HCT116 (cell line): ENCODE data around the gene SLC24A3. TPM values are rescaled to one million over a fixed set of nuclear protein-coding genes. Genes with fewer than 3 reads are reported as not detected.

Experiments
- ATAC-seq: fragments of 200-7000 bp; cut with Tn5 transposase; 2 replicates; pipeline ENCODE4 v1.9.1; 2020; ENCODE audit warnings: mild to moderate bottlenecking, moderate library complexity
- BruUV-seq: library from RNA; stranded (reverse); fragments of 400-500 nt; replicated peaks from 2 replicates; lab custom pipeline; 2021; lab: Mats Ljungman, UMichigan
- CTCF ChIA-PET: fragments of 300-600 bp; sonication (Branson Sonifier 250); formaldehyde crosslinking; loops from one replicate; lab custom pipeline; 2021; ENCODE audit warnings: antibody characterized with exemption; lab: Charles Lee
- POLR2A ChIA-PET: fragments of 300-600, 350-600 bp; sonication (Branson Sonifier 250); formaldehyde crosslinking; loops from one replicate; lab custom pipeline; 2021; ENCODE audit warnings: antibody characterized with exemption; lab: Charles Lee
- RAD21 ChIA-PET, 2 experiments: fragments of 300-600 bp; sonication (Branson Sonifier 250); formaldehyde crosslinking; loops; one replicate each; lab custom pipeline; 2023; ENCODE audit warnings: low total read pairs in 2 of 2; ENCODE audit not compliant: uncharacterized antibody in 2 of 2, unreplicated experiment in 2 of 2, low non-redundant PET in 1 of 2; lab: Charles Lee
- DNase-seq: peaks from one replicate; pipeline ENCODE4 v3.0.0-alpha.2; 2010; ENCODE audit warnings: low read depth, low spot score
- H2AFZ ChIP-seq: fragments of 200-600 bp; shearing (Covaris generic), sonication (generic); 2 replicates; pipeline ENCODE4 v1.6.1; 2017; ENCODE audit warnings: low read depth, mixed run types, mixed read lengths, antibody characterized with exemption, low read length; ENCODE audit not compliant: poor library complexity, severe bottlenecking
- H3K27ac ChIP-seq: 2 replicates; pipeline ENCODE4 v1.5.1; 2012; ENCODE audit warnings: low read depth, low read length
- H3K27me3 ChIP-seq: fragments of 200-600 bp; sonication (generic); 2 replicates; pipeline ENCODE4 v1.6.1; 2016; ENCODE audit warnings: mixed run types, low read length, mixed read lengths; ENCODE audit not compliant: insufficient read depth
- H3K36me3 ChIP-seq, 2 experiments: fragments of 200-500 bp in 1 of 2; fragments of 200-600 bp in 1 of 2; sonication (Bioruptor generic) in 1 of 2; sonication (generic) in 1 of 2; 2 replicates each; pipeline versions ENCODE4 v1.5.1 to v1.6.1; 2014 to 2016; ENCODE audit warnings: low read length in 2 of 2, inconsistent platforms in 1 of 2, mixed read lengths in 1 of 2, mixed run types in 1 of 2; ENCODE audit not compliant: insufficient read depth in 2 of 2, control insufficient read depth in 1 of 2
- H3K4me1 ChIP-seq, 2 experiments: fragments of 200-600 bp in 1 of 2; sonication (generic) in 1 of 2; 2 replicates each; pipeline versions ENCODE4 v1.5.1 to v1.6.1; 2012 to 2017; ENCODE audit warnings: low read length in 2 of 2, inconsistent platforms in 1 of 2, mild to moderate bottlenecking in 1 of 2, mixed read lengths in 1 of 2, mixed run types in 1 of 2, moderate library complexity in 1 of 2; ENCODE audit not compliant: insufficient read depth in 2 of 2, control insufficient read depth in 1 of 2
- H3K4me2 ChIP-seq: fragments of 200-600 bp; sonication (generic); 2 replicates; pipeline ENCODE4 v1.6.1; 2017; ENCODE audit warnings: mixed run types, low read length, mixed read lengths
- H3K4me3 ChIP-seq, 2 experiments: fragments of 200-600 bp in 1 of 2; sonication (generic) in 1 of 2; replicated peaks in 1 of 2; 2 replicates each; pipeline ENCODE4 v1.5.1; 2011 to 2016; ENCODE audit warnings: low read length in 2 of 2, control low read depth in 1 of 2, low read depth in 1 of 2, mild to moderate bottlenecking in 1 of 2, mixed read lengths in 1 of 2, mixed run types in 1 of 2
- H3K79me2 ChIP-seq: fragments of 200-600 bp; sonication (generic); 2 replicates; pipeline ENCODE4 v1.6.1; 2017; ENCODE audit warnings: mild to moderate bottlenecking, mixed run types, low read length, moderate library complexity, mixed read lengths; ENCODE audit not compliant: insufficient read depth
- H3K9ac ChIP-seq: fragments of 200-600 bp; sonication (generic); 2 replicates; pipeline ENCODE4 v1.6.1; 2016; ENCODE audit warnings: low read length, mixed read lengths
- H3K9me2 ChIP-seq: fragments of 200-600 bp; sonication (generic), shearing (Covaris generic); 2 replicates; pipeline ENCODE4 v1.6.1; 2017; ENCODE audit warnings: mixed run types, mild to moderate bottlenecking, moderate library complexity; ENCODE audit not compliant: insufficient read depth
- H3K9me3 ChIP-seq, 2 experiments: fragments of 200-500 bp in 1 of 2; fragments of 200-600 bp in 1 of 2; sonication (Bioruptor generic) in 1 of 2; sonication (generic) in 1 of 2; 2 replicates each; pipeline ENCODE4 v1.6.1; 2014 to 2017; ENCODE audit warnings: low read length in 2 of 2, mixed read lengths in 2 of 2, inconsistent platforms in 1 of 2, low read depth in 1 of 2, mild to moderate bottlenecking in 1 of 2, mixed run types in 1 of 2, moderate library complexity in 1 of 2; ENCODE audit not compliant: control insufficient read depth in 1 of 2, insufficient read depth in 1 of 2
- H4K20me1 ChIP-seq: fragments of 200-600 bp; sonication (generic), shearing (Covaris generic); 2 replicates; pipeline ENCODE4 v1.6.1; 2017; ENCODE audit warnings: mixed run types, mild to moderate bottlenecking, moderate library complexity; ENCODE audit not compliant: insufficient read depth
- EZH2 ChIP-seq: fragments of 200-600 bp; sonication (generic); IDR thresholded peaks from 2 replicates; pipeline ENCODE4 v1.6.1; 2017; ENCODE audit warnings: antibody characterized with exemption, mixed run types
- EZH2phosphoT487 ChIP-seq: fragments of 200-600 bp; IDR thresholded peaks from 2 replicates; pipeline ENCODE4 v1.6.1; 2018; ENCODE audit warnings: antibody characterized with exemption, borderline replicate concordance
- JUND ChIP-seq: IDR thresholded peaks from 2 replicates; pipeline ENCODE4 v1.6.1; 2012
- MAX ChIP-seq: IDR thresholded peaks from 2 replicates; pipeline ENCODE4 v1.6.1; 2012
- POLR2A ChIP-seq: IDR thresholded peaks from 2 replicates; pipeline ENCODE4 v1.7.0; 2011; ENCODE audit warnings: borderline replicate concordance; ENCODE audit not compliant: insufficient read depth, insufficient read length; ENCODE audit errors: extremely low read depth
- POLR2AphosphoS5 ChIP-seq: IDR thresholded peaks from 2 replicates; pipeline ENCODE4 v1.6.1; 2011; ENCODE audit warnings: mild to moderate bottlenecking, low read depth, low read length, moderate library complexity
- RAD21 ChIP-seq: IDR thresholded peaks from 2 replicates; pipeline ENCODE4 v1.6.1; 2012; ENCODE audit warnings: low read depth, mild to moderate bottlenecking
- SIN3A ChIP-seq: IDR thresholded peaks from 2 replicates; pipeline ENCODE4 v1.6.1; 2012; ENCODE audit warnings: low read depth
- TCF7L2 ChIP-seq: IDR thresholded peaks from 2 replicates; pipeline ENCODE4 v1.7.0; 2011; ENCODE audit warnings: borderline replicate concordance, inconsistent platforms; ENCODE audit not compliant: insufficient read depth, insufficient read length; ENCODE audit errors: extremely low read depth
- YY1 ChIP-seq: IDR thresholded peaks from 2 replicates; pipeline ENCODE4 v1.6.1; 2011; ENCODE audit warnings: low read length, low read depth, moderate library complexity, mild to moderate bottlenecking; ENCODE audit not compliant: insufficient replicate concordance; ENCODE audit errors: extremely low read depth
- ZBTB33 ChIP-seq: IDR thresholded peaks from 2 replicates; pipeline ENCODE4 v1.6.1; 2011; ENCODE audit warnings: mild to moderate bottlenecking, low read length, moderate library complexity; ENCODE audit not compliant: insufficient replicate concordance; ENCODE audit errors: extremely low read depth
- ZFX ChIP-seq: fragments of 450-650 bp; IDR thresholded peaks from 2 replicates; pipeline ENCODE4 v1.6.1; 2017
- ZNF274 ChIP-seq: fragments of 200-500 bp; sonication (Bioruptor generic); IDR thresholded peaks from 2 replicates; pipeline ENCODE4 v1.6.1; 2014; ENCODE audit warnings: mild to moderate bottlenecking, low read depth, low read length, inconsistent platforms
- intact Hi-C: fragments of 100-400 bp; cut with micrococcal nuclease; formaldehyde crosslinking; loops from 2 replicates; pipeline ENCODE4 v1.10.0; 2022
- total RNA-seq: library from RNA; stranded (reverse); gene quantifications from one replicate; pipeline ENCODE4 v1.2.1, GENCODE V29; 2021; ENCODE audit not compliant: unreplicated experiment

The SLC24A3 gene
- total RNA-seq, 1 experiment from 2014 or later, result not detected

- ChIA-PET CTCF (no interaction called here), RAD21 (no interaction called here), POLR2A (no interaction called here)
- intact Hi-C loops, result loop anchor here (5.0 kb wide), 1 partner anchor 69 kb away; no protein-coding TSS in a partner anchor
- Histone ChIP-seq H3K9ac (no peak overlapping the region), H3K27ac (no peak overlapping the region), H3K9me3 (no peaks in the 10 kb centered on the region), H3K4me1 (no peaks in the 10 kb centered on the region), H3K79me2 (no peaks in the 10 kb centered on the region), H3K4me2 (no peak overlapping the region), H3K4me3 (no peak overlapping the region), H3K27me3 (0 out of 2 replicates have a peak, but pooled peaks cover 10% of the 10 kb centered on the region), H2AFZ (no peak overlapping the region), H3K36me3 (no peaks in the 10 kb centered on the region), H3K9me2 (no peaks in the 10 kb centered on the region), H4K20me1 (no peaks in the 10 kb centered on the region)
- BruUV-seq, result no TSS peak
- DNase-seq (no peak), ATAC-seq (no peak)
- no peak for TF ChIP-seq ZBTB33
- no peak for TF ChIP-seq POLR2AphosphoS5
- TF ChIP-seq SIN3A, result no peak
- no peak for TF ChIP-seq ZNF274
- TF ChIP-seq POLR2A, result no peak
- TF ChIP-seq RAD21, result no peak
- TF ChIP-seq ZFX, result no peak
- TF ChIP-seq YY1, result no peak
- TF ChIP-seq EZH2phosphoT487, result no peak
- TF ChIP-seq MAX, result no peak
- no peak for TF ChIP-seq EZH2
- no peak for TF ChIP-seq JUND
- no peak for TF ChIP-seq TCF7L2
Measured at GRCh38 chr20:19593762-19594161, 381.3 kb downstream of the SLC24A3 start.
